ENCODE measurements around the gene FSTL3. TPM values are rescaled to one million over a fixed set of nuclear protein-coding genes. Genes with fewer than 3 reads are reported as not detected.

FSTL3 gene
- total RNA-seq, 1 donor from 2014 or later, result 2.2 TPM

GRCh38 chr19:632579-633067 lies 43.6 kb upstream of the FSTL3 start:
- DNase-seq, result peak; percentile 50
- TF ChIP-seq CTCF (IDR thresholded peaks at IDR 0.05), result no peak
- intact Hi-C loops (cut with micrococcal nuclease), result loop anchor here (1.0 to 5.0 kb wide), 6 partner anchors 22 to 120 kb away; partner anchors contain the start of genes BSG, HCN2 and RNF126
- ChIA-PET POLR2A (interaction anchor here (1.1 kb wide), 2 partner anchors 31 to 49 kb away, joined by 3 to 4 read pairs; no protein-coding TSS in a partner anchor), CTCF (no interaction called here)
- Mint-ChIP-seq H3K4me1 (peaks cover 32% of the 10 kb centered on the region), H3K36me3 (ENCODE audit: low read depth) (peaks cover 30% of the 10 kb centered on the region), H3K27me3 (no peaks in the 10 kb centered on the region), H3K9me3 (no peaks in the 10 kb centered on the region), H3K27ac (peak overlapping the region; percentile 93), H3K4me3 (peak overlapping the region; percentile 95)
- ATAC-seq (ENCODE audit: low read depth), result peak; percentile 8

- Mint-ChIP-seq H3K27me3 (no peaks in the 10 kb centered on the region), H3K27ac (peak within 1 kb of the TSS; percentile 93), H3K4me3 (peak within 1 kb of the TSS; percentile 95), H3K4me1 (peaks cover 36% of the 10 kb centered on the region), H3K9me3 (no peaks in the 10 kb centered on the region), H3K36me3 (ENCODE audit: low read depth) (peaks cover 27% of the 10 kb centered on the region)
- ChIA-PET POLR2A (interaction anchor here (0.7 to 1.4 kb wide), 8 partner anchors 9 to 164 kb away, joined by 3 to 12 read pairs (median 4); partner anchors contain the start of gene PTBP1), CTCF (no interaction called here)
- intact Hi-C loops (cut with micrococcal nuclease), result loop anchor here (1.0 to 5.0 kb wide), 6 partner anchors 22 to 121 kb away; partner anchors contain the start of genes BSG, HCN2 and RNF126
- TF ChIP-seq CTCF (IDR thresholded peaks at IDR 0.05), result no peak
- DNase-seq (peak; percentile 93), ATAC-seq (ENCODE audit: low read depth) (peak; percentile 89)
Measured at GRCh38 chr19:633068-633785, 43.0 kb upstream of the FSTL3 start, which contains the start of gene POLRMT. Gene POLRMT (minus strand): TSS chr19:633537. CDS start chr19:633512, 25 bp downstream.

GRCh38 chr19:633786-634639 lies 42.2 kb upstream of the FSTL3 start:
- peaks cover 19% of the 10 kb centered on the region for H3K36me3 Mint-ChIP-seq (ENCODE audit: low read depth)
- H3K4me3 Mint-ChIP-seq, result peak overlapping the region; percentile 95
- peak overlapping the region; percentile 93 for H3K27ac Mint-ChIP-seq
- peaks cover 37% of the 10 kb centered on the region for H3K4me1 Mint-ChIP-seq
- ATAC-seq (ENCODE audit: low read depth) (no peak), DNase-seq (no peak)
- TF ChIP-seq CTCF (IDR thresholded peaks at IDR 0.05), result no peak
- ChIA-PET CTCF (no interaction called here), POLR2A (interaction anchor here (0.7 to 1.4 kb wide), 8 partner anchors 10 to 163 kb away, joined by 3 to 12 read pairs (median 4); partner anchors contain the start of gene PTBP1)
- no peaks in the 10 kb centered on the region for H3K27me3 Mint-ChIP-seq
- no peaks in the 10 kb centered on the region for H3K9me3 Mint-ChIP-seq
- intact Hi-C loops (cut with micrococcal nuclease), result loop anchor here (1.0 to 5.0 kb wide), 6 partner anchors 23 to 122 kb away; partner anchors contain the start of genes BSG, HCN2 and RNF126

- CTCF ChIA-PET, result no interaction called here
Measured at GRCh38 chr19:634975-635652, 41.1 kb upstream of the FSTL3 start.

More at GRCh38 chr19:634975-635652, 41.1 kb upstream of the FSTL3 start:
- POLR2A ChIA-PET, result interaction anchor here (0.5 kb wide), 1 partner anchor 139 kb away, joined by 4 read pairs; no protein-coding TSS in a partner anchor
- Mint-ChIP-seq H3K4me3 (no peak overlapping the region), H3K27me3 (no peaks in the 10 kb centered on the region), H3K9me3 (no peaks in the 10 kb centered on the region), H3K36me3 (ENCODE audit: low read depth) (peaks cover 11% of the 10 kb centered on the region), H3K4me1 (peaks cover 42% of the 10 kb centered on the region), H3K27ac (no peak overlapping the region)
- intact Hi-C loops (cut with micrococcal nuclease), result loop anchor here (5.0 kb wide), 1 partner anchor 123 kb away; no protein-coding TSS in a partner anchor
- DNase-seq, result no peak
- ATAC-seq (ENCODE audit: low read depth), result no peak
- no peak for TF ChIP-seq CTCF (IDR thresholded peaks at IDR 0.05)

Measured in activated B cell treated with CpG ODN at 0.5 μM for 24 hours (primary cell).